GM10248 (cell line): Measurements from ENCODE around the gene CTBS.
"Not testable (repeated sequence)": the region's sequence is repeated elsewhere in the genome, so short reads cannot be mapped to it uniquely, and the experiment has no call there.

ENCODE experiments used
- CTCF ChIA-PET: fragments of 300-600 bp; sonication (Branson Sonifier 250); formaldehyde crosslinking; extraction: SDS; loops from one replicate; lab custom pipeline; 2021; ENCODE audit warnings: antibody characterized with exemption; lab: Yijun Ruan, JAX
- POLR2A ChIA-PET: fragments of 350-650 bp; sonication (Branson Sonifier 250); formaldehyde crosslinking; extraction: SDS; loops from one replicate; lab custom pipeline; 2020; ENCODE audit warnings: antibody characterized with exemption; lab: Yijun Ruan, JAX
- DNase-seq: peaks from one replicate; pipeline ENCODE4 v3.0.0; 2012; ENCODE audit errors: extremely low spot score
- TF ChIP-seq, protein P1 (sequence below): IDR thresholded peaks from 2 replicates; pipeline ENCODE4 v1.5.1; 2012; ENCODE audit warnings: mild to moderate bottlenecking, low read depth; ENCODE audit errors: extremely low read depth, missing control alignments, control extremely low read depth

CTBS gene

DNA sequence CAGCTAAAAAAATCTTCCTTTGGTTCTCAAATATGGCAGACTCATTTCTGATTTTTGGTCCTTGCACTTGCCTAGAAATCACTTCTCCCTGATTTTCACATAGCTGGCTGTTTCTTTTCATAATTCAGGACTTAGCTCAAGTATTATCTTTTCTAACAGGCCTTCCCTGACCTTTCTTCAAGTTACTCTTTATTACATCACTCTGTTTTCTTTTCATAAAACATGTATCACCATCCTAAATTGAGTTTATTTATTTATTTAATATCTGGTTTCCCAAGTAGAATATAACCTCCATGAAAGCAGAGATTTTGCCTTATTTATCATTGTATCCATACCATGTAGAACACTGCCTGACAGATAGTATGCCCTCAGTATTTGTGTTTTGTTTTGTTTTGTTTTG, 49.6 kb downstream of the CTBS start:
- TF ChIP-seq, protein P1, sequence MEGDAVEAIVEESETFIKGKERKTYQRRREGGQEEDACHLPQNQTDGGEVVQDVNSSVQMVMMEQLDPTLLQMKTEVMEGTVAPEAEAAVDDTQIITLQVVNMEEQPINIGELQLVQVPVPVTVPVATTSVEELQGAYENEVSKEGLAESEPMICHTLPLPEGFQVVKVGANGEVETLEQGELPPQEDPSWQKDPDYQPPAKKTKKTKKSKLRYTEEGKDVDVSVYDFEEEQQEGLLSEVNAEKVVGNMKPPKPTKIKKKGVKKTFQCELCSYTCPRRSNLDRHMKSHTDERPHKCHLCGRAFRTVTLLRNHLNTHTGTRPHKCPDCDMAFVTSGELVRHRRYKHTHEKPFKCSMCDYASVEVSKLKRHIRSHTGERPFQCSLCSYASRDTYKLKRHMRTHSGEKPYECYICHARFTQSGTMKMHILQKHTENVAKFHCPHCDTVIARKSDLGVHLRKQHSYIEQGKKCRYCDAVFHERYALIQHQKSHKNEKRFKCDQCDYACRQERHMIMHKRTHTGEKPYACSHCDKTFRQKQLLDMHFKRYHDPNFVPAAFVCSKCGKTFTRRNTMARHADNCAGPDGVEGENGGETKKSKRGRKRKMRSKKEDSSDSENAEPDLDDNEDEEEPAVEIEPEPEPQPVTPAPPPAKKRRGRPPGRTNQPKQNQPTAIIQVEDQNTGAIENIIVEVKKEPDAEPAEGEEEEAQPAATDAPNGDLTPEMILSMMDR, result no peak
- CTCF ChIA-PET, result no interaction called here

DNA sequence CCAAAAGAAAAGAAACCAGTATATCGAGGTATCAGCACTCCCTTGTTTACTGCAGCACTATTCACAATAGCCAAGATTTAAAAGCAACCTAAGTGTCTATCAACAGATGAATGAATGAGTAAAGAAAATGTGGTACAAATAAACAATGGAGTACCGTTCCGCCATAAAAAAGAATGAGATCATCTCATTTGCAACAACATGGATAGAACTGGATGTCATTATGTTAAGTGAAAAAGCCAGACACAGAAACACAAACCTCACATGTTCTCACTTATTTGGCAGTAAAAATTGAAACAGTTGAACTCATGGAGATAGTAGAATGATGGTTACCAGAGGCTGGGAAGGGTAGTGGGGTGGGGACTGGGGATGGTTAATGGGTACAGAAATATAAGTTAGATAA, 63.6 kb downstream of the CTBS start:
- TF ChIP-seq, protein P1, result no peak
- POLR2A ChIA-PET, result interaction anchor here (1.3 kb wide), 1 partner anchor 62 kb away, joined by 3 read pairs; no protein-coding TSS in a partner anchor
- DNase-seq, result no peak
- CTCF ChIA-PET, result no interaction called here

More for the DNA sequence above, 49.6 kb downstream of the CTBS start:
- POLR2A ChIA-PET, result interaction anchor here (0.7 kb wide), 1 partner anchor 326 kb away, joined by 4 read pairs; no protein-coding TSS in a partner anchor
- no peak for DNase-seq

DNA sequence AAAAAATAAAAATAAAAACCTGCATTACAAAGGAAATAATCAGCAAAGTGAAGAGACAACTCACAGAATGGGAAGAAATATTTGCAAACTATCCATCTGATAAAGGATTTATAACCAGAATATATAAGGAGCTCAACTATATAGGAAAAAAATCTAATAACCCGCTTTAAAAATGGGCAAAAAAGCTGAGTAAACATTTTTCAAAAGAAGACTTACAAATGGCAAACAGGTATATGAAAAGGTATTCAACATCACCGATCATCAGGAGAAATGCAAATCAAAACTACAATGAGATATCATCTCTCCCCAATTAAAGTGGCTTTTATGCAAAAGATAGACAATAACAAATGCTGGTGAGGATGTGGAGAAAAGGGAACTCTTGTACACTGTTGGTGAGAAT, 64.1 kb downstream of the CTBS start:
- DNase-seq, result no peak
- POLR2A ChIA-PET, result interaction anchor here (1.3 kb wide), 1 partner anchor 63 kb away, joined by 3 read pairs; no protein-coding TSS in a partner anchor
- CTCF ChIA-PET, result no interaction called here
- TF ChIP-seq, protein P1, result no peak

DNA sequence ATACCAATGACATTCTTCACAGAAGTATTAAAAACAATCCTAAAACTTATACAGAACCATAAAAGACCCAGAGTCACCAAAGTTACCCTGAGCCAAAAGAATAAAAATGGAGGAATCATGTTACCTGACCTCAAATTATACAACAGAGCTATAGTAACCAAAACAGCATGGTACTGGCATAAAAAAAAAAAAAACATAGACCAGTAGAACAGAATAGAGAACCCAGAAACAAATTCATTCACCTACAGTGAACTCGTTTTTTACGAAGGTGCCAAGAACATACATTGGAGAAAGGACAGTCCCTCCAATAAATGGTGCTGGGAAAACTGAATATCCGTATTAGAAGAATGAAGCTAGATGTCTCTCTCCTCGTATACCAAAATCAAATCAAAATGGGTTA, 65.2 kb downstream of the CTBS start:
- TF ChIP-seq, protein P1, result no peak
- POLR2A ChIA-PET, result no interaction called here
- CTCF ChIA-PET, result interaction anchor here (1.2 kb wide), 1 partner anchor 111 kb away, joined by 3 read pairs; no protein-coding TSS in a partner anchor
- no peak for DNase-seq

DNA sequence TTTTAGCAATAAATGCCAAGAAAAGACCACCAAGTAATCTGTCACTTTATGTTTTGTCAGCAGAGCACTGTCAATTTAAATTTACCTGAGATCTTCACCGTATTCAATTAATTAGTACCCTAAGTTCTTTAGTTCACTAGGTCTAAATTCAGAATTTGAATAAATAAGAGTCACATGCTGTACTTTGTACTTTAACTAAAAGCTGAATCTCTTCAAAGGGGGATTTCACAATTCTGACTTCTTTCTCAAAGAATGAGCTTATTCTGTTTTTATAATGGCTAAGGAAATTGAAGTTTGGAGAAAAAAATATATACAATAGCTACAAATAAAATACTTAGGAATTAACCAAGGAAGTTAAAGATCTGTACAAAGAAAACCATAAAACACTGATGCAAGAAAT, 65.7 kb downstream of the CTBS start:
- TF ChIP-seq, protein P1, result no peak
- no peak for DNase-seq
- ChIA-PET CTCF (interaction anchor here (1.2 kb wide), 1 partner anchor 112 kb away, joined by 3 read pairs; no protein-coding TSS in a partner anchor), POLR2A (no interaction called here)

DNA sequence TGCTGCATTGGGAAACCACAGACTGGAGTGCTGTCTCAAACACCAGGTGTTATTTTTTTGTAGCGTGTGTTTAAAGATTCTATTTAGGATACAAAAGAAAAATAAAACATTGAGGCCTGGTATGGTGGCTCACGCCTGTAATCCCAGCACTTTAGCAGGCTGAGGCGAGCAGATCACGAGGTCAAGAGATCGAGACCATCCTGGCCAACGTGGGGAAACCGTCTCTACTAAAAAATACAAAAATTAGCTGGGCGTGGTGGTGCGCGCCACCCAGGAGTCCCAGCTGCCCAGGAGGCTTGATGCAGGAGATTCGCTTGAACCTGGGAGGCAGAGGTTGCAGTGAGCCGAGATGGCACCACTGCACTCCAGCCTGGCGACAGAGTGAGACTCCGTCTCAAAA, 66.4 kb downstream of the CTBS start:
- DNase-seq, CTCF ChIA-PET, POLR2A ChIA-PET: not testable (repeated sequence)

DNA sequence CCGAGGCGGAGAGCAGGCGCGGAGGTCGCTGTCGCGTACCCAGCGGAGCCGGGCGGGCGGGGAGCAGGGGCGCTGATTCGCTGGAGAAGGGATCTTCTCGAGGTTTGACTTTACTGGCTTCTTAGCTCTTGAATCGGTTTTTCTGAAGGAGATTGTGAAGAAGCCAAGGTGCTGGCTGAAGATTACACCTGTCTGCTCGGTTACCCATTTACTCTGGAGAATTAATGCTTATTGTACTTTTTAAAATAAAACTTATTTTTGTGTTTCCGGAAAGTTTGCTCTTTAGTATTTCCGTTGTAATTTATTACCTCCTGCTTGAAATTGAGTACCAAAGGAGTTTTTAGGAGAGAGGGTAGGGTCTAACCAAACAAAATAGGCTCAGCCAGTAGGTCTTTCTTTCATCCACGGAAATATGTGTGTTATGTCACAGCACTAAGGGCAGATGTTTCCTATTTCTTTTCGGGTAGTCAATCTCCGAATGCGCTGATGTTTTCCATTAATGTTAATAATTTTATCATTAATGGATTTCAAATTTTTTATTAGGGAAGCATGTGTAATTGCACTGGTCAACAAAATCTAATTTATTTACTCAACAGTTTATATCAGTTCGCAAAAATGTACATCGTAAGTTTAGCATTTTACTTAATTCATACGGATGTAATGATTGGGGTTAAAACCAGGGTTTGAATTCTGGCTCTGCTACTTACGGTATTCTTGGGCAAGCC, 67.3 kb downstream of the CTBS start:
- no peak for DNase-seq

More for the DNA sequence above, 67.3 kb downstream of the CTBS start:
- CTCF ChIA-PET, result interaction anchor here (0.6 to 1.7 kb wide), 8 partner anchors 9 to 429 kb away, joined by 3 to 7 read pairs (median 3); partner anchors contain the start of gene CTBS
- POLR2A ChIA-PET, result interaction anchor here (0.9 to 1.7 kb wide), 4 partner anchors 9 to 75 kb away, joined by 3 to 18 read pairs (median 4); partner anchors contain the start of genes CTBS and RPF1
- TF ChIP-seq, protein P1, result no peak
